ENCODE data around the gene PGM2L1. TPM values are rescaled to one million over a fixed set of nuclear protein-coding genes. Genes with fewer than 3 reads are reported as not detected.
"Not testable (repeated sequence)": the region's sequence is repeated elsewhere in the genome, so short reads cannot be mapped to it uniquely, and the experiment has no call there.

The PGM2L1 gene
- total RNA-seq, 1 experiment from 2014 or later, result 2.1 TPM

GRCh38 chr11:74403607-74404321, 5.5 kb upstream of the PGM2L1 start:
- DNase-seq (ENCODE audit: extremely low read depth, low read depth), result no peak

- DNase-seq (ENCODE audit: extremely low read depth, low read depth), result no peak
Observed at GRCh38 chr11:74400606-74401005, 2.4 kb upstream of the PGM2L1 start.

GRCh38 chr11:74397501-74398243, 561 bp downstream of the PGM2L1 start:
- no peak for DNase-seq (ENCODE audit: extremely low read depth, low read depth)

GRCh38 chr11:74392256-74392655, 6.0 kb downstream of the PGM2L1 start:
- no peak for DNase-seq (ENCODE audit: extremely low read depth, low read depth)

- DNase-seq (ENCODE audit: extremely low read depth, low read depth), result no peak
Observed at GRCh38 chr11:74391193-74391592, 7.0 kb downstream of the PGM2L1 start.

- DNase-seq (ENCODE audit: extremely low read depth, low read depth), result no peak
Observed at GRCh38 chr11:74390697-74391096, 7.5 kb downstream of the PGM2L1 start.

GRCh38 chr11:74388678-74389327, 9.4 kb downstream of the PGM2L1 start:
- DNase-seq (ENCODE audit: extremely low read depth, low read depth), result peak; percentile 38

GRCh38 chr11:74384641-74385040, 13.6 kb downstream of the PGM2L1 start:
- DNase-seq (ENCODE audit: extremely low read depth, low read depth), result no peak

GRCh38 chr11:74380746-74381439, 17.3 kb downstream of the PGM2L1 start:
- no peak for DNase-seq (ENCODE audit: extremely low read depth, low read depth)

GRCh38 chr11:74377689-74378088, 20.5 kb downstream of the PGM2L1 start:
- no peak for DNase-seq (ENCODE audit: extremely low read depth, low read depth)

- no peak for DNase-seq (ENCODE audit: extremely low read depth, low read depth)
Observed at GRCh38 chr11:74373382-74373781, 24.9 kb downstream of the PGM2L1 start.

GRCh38 chr11:74371269-74372052, 26.8 kb downstream of the PGM2L1 start:
- DNase-seq (ENCODE audit: extremely low read depth, low read depth), result no peak

- DNase-seq (ENCODE audit: extremely low read depth, low read depth), result no peak
Observed at GRCh38 chr11:74370123-74370522, 28.1 kb downstream of the PGM2L1 start.

GRCh38 chr11:74367881-74368280, 30.4 kb downstream of the PGM2L1 start:
- DNase-seq (ENCODE audit: extremely low read depth, low read depth), result no peak

GRCh38 chr11:74366576-74366975, 31.7 kb downstream of the PGM2L1 start:
- DNase-seq (ENCODE audit: extremely low read depth, low read depth), result no peak

- not testable (repeated sequence) for DNase-seq (ENCODE audit: extremely low read depth, low read depth)
Observed at GRCh38 chr11:74365805-74366204, 32.4 kb downstream of the PGM2L1 start.

GRCh38 chr11:74357449-74357848, 40.8 kb downstream of the PGM2L1 start:
- DNase-seq (ENCODE audit: extremely low read depth, low read depth), result no peak

- no peak for DNase-seq (ENCODE audit: extremely low read depth, low read depth)
Observed at GRCh38 chr11:74355626-74356025, 42.6 kb downstream of the PGM2L1 start.

GRCh38 chr11:74354036-74354435, 44.2 kb downstream of the PGM2L1 start:
- DNase-seq (ENCODE audit: extremely low read depth, low read depth), result no peak

- no peak for DNase-seq (ENCODE audit: extremely low read depth, low read depth)
Observed at GRCh38 chr11:74347381-74347780, 50.9 kb downstream of the PGM2L1 start.
